H1 (cell line): ENCODE measurements around the gene MTNR1A. TPM values are rescaled to one million over a fixed set of nuclear protein-coding genes. Genes with fewer than 3 reads are reported as not detected.

ENCODE experiments used
- CTCF ChIA-PET: fragments of 300-600 bp; sonication (Branson Sonifier 250); formaldehyde crosslinking; loops from one replicate; lab custom pipeline; 2021; ENCODE audit not compliant: partially characterized antibody; lab: Charles Lee
- POLR2A ChIA-PET: fragments of 300-600 bp; sonication (Branson Sonifier 250); formaldehyde crosslinking; loops from one replicate; lab custom pipeline; 2021; ENCODE audit warnings: inconsistent platforms; ENCODE audit not compliant: partially characterized antibody; lab: Charles Lee
- DNase-seq, 2 experiments: peaks; one replicate each; pipeline versions ENCODE4 v3.0.0 to v3.0.0-alpha.2; 2010 to 2022; ENCODE audit warnings: low spot score in 2 of 2, low read depth in 1 of 2, mixed read lengths in 1 of 2
- FAIRE-seq: peaks from 2 replicates; lab custom pipeline; 2011; peaks lifted over from hg19 to GRCh38; lab: Jason Lieb, UNC
- H2AFZ ChIP-seq: 2 replicates; pipeline ENCODE4 v1.8.1; 2012; ENCODE audit warnings: low read length, inconsistent platforms
- H2AK5ac ChIP-seq: 2 replicates; pipeline ENCODE4 v1.6.1; 2013; ENCODE audit warnings: low read depth, low read length
- H2BK120ac ChIP-seq: replicated peaks from 2 replicates; pipeline ENCODE3; 2013; ENCODE audit warnings: low read depth, low read length, inconsistent platforms
- H2BK12ac ChIP-seq: 2 replicates; pipeline ENCODE4 v1.6.1; 2013; ENCODE audit warnings: low read depth, low read length
- H2BK15ac ChIP-seq: 2 replicates; pipeline ENCODE4 v1.6.1; 2013; ENCODE audit warnings: low read length
- H2BK20ac ChIP-seq: 2 replicates; pipeline ENCODE4 v1.6.1; 2013; ENCODE audit warnings: low read length
- H2BK5ac ChIP-seq: 2 replicates; pipeline ENCODE4 v1.6.1; 2013; ENCODE audit warnings: low read depth, low read length
- H3K14ac ChIP-seq: 2 replicates; pipeline ENCODE4 v1.6.1; 2013; ENCODE audit warnings: inconsistent platforms; ENCODE audit not compliant: insufficient read length
- H3K18ac ChIP-seq: 2 replicates; pipeline ENCODE4 v1.6.1; 2013; ENCODE audit warnings: low read length; ENCODE audit errors: extremely low read depth
- H3K23ac ChIP-seq: 2 replicates; pipeline ENCODE4 v1.6.1; 2013; ENCODE audit warnings: inconsistent platforms; ENCODE audit not compliant: insufficient read length
- H3K23me2 ChIP-seq: 2 replicates; pipeline ENCODE4 v1.6.1; 2013; ENCODE audit warnings: low read depth, low read length
- H3K27ac ChIP-seq: 2 replicates; pipeline ENCODE4 v1.6.1; 2011; ENCODE audit warnings: low read depth, low read length, inconsistent platforms
- H3K27me3 ChIP-seq, 4 experiments: replicated peaks in 1 of 4; 1 replicate in 1 of 4; 2 replicates in 3 of 4; pipeline versions ENCODE4 v1.6.1 to v1.8.1; 2011 to 2013; ENCODE audit warnings: low read length in 3 of 4, mild to moderate bottlenecking in 3 of 4, inconsistent platforms in 2 of 4, mixed read lengths in 2 of 4, moderate library complexity in 1 of 4; ENCODE audit not compliant: control insufficient read depth in 3 of 4, insufficient read depth in 3 of 4; ENCODE audit errors: extremely low read depth in 1 of 4
- H3K36me3 ChIP-seq, 4 experiments: 2 replicates each; pipeline versions ENCODE4 v1.6.1 to v1.8.1; 2011 to 2013; ENCODE audit warnings: mild to moderate bottlenecking in 4 of 4, low read length in 3 of 4, moderate library complexity in 2 of 4, control low read depth in 1 of 4, inconsistent platforms in 1 of 4; ENCODE audit not compliant: insufficient read depth in 4 of 4, control insufficient read depth in 2 of 4
- H3K4ac ChIP-seq: replicated peaks from 2 replicates; pipeline ENCODE3; 2013; ENCODE audit warnings: low read length, low read depth, mixed read lengths, inconsistent platforms; ENCODE audit not compliant: insufficient read length
- H3K4me1 ChIP-seq, 4 experiments: replicated peaks in 1 of 4; 1 replicate in 1 of 4; 2 replicates in 3 of 4; pipeline versions ENCODE4 v1.6.1 to v1.8.1; 2011 to 2013; ENCODE audit warnings: low read length in 3 of 4, inconsistent platforms in 2 of 4, mixed read lengths in 1 of 4; ENCODE audit not compliant: insufficient read depth in 4 of 4, control insufficient read depth in 3 of 4
- H3K4me2 ChIP-seq, 2 experiments: 2 replicates each; pipeline versions ENCODE4 v1.6.1 to v1.8.1; 2011 to 2013; ENCODE audit warnings: low read depth in 2 of 2, low read length in 2 of 2, control low read depth in 1 of 2, inconsistent platforms in 1 of 2, mild to moderate bottlenecking in 1 of 2; ENCODE audit not compliant: insufficient read depth in 1 of 2
- H3K4me3 ChIP-seq, 4 experiments: fragments of 200-600, 300-600 bp in 1 of 4; sonication (generic), shearing (Covaris generic), sonication (Bioruptor Twin) in 1 of 4; 2 replicates each; pipeline versions ENCODE4 v1.5.1 to v1.8.1; 2011 to 2016; ENCODE audit warnings: low read length in 4 of 4, low read depth in 3 of 4, control low read depth in 2 of 4, inconsistent platforms in 2 of 4, mild to moderate bottlenecking in 2 of 4, mixed read lengths in 1 of 4, moderate library complexity in 1 of 4; ENCODE audit not compliant: insufficient read depth in 2 of 4; ENCODE audit errors: extremely low read depth in 1 of 4
- H3K56ac ChIP-seq: replicated peaks from 2 replicates; pipeline ENCODE3; 2013; ENCODE audit warnings: low read depth, mild to moderate bottlenecking, mixed read lengths, low read length, inconsistent platforms; ENCODE audit not compliant: insufficient read length
- H3K79me1 ChIP-seq: 2 replicates; pipeline ENCODE4 v1.6.1; 2013; ENCODE audit warnings: low read depth, low read length, control low read depth
- H3K79me2 ChIP-seq, 2 experiments: 2 replicates each; pipeline versions ENCODE4 v1.6.1 to v1.8.1; 2012 to 2013; ENCODE audit warnings: low read length in 2 of 2, mild to moderate bottlenecking in 2 of 2, inconsistent platforms in 1 of 2; ENCODE audit not compliant: insufficient read depth in 2 of 2, control insufficient read depth in 1 of 2
- H3K9ac ChIP-seq, 4 experiments: replicated peaks in 1 of 4; 1 replicate in 1 of 4; 2 replicates in 3 of 4; pipeline versions ENCODE4 v1.6.1 to v1.8.1; 2011 to 2013; ENCODE audit warnings: low read depth in 3 of 4, low read length in 3 of 4, control low read depth in 2 of 4, mild to moderate bottlenecking in 2 of 4, moderate library complexity in 2 of 4, inconsistent platforms in 1 of 4; ENCODE audit errors: extremely low read depth in 1 of 4
- H3K9me3 ChIP-seq, 2 experiments: 2 replicates each; pipeline versions ENCODE4 v1.6.1 to v1.8.1; 2012 to 2013; ENCODE audit warnings: mild to moderate bottlenecking in 2 of 2, moderate library complexity in 2 of 2, control low read depth in 1 of 2, inconsistent platforms in 1 of 2, low read depth in 1 of 2, low read length in 1 of 2, mixed read lengths in 1 of 2; ENCODE audit not compliant: insufficient read depth in 2 of 2
- H4K20me1 ChIP-seq, 2 experiments: replicated peaks in 1 of 2; 2 replicates each; pipeline versions ENCODE3 to v1.8.1; 2011 to 2013; ENCODE audit warnings: inconsistent platforms in 2 of 2, low read length in 2 of 2, mild to moderate bottlenecking in 1 of 2; ENCODE audit not compliant: insufficient read depth in 2 of 2, control insufficient read depth in 1 of 2
- H4K5ac ChIP-seq: 2 replicates; pipeline ENCODE4 v1.6.1; 2013; ENCODE audit warnings: low read length, low read depth, mixed read lengths, inconsistent platforms; ENCODE audit not compliant: insufficient read length
- H4K8ac ChIP-seq: 2 replicates; pipeline ENCODE4 v1.8.0; 2013; ENCODE audit warnings: mild to moderate bottlenecking, moderate library complexity, low read length, inconsistent platforms; ENCODE audit not compliant: insufficient read depth; ENCODE audit errors: extremely low read depth
- H4K91ac ChIP-seq: replicated peaks from 2 replicates; pipeline ENCODE3; 2013; ENCODE audit warnings: low read length, mixed read lengths, inconsistent platforms; ENCODE audit not compliant: insufficient read length
- CBX8 ChIP-seq: fragments of 300-800, 300-1000 bp; sonication (generic); IDR thresholded peaks from 2 replicates; pipeline ENCODE4 v1.7.1; 2016; ENCODE audit warnings: low read depth, low read length, borderline replicate concordance
- KDM4A ChIP-seq: IDR thresholded peaks from one replicate; pipeline ENCODE4 v1.7.1; 2012; ENCODE audit warnings: low read depth, mild to moderate bottlenecking, moderate library complexity, low read length, inconsistent platforms; ENCODE audit not compliant: severe bottlenecking
- POLR2AphosphoS5 ChIP-seq: IDR thresholded peaks from 2 replicates; pipeline ENCODE4 v1.6.1; 2011; ENCODE audit warnings: low read depth, low read length
- TAF1 ChIP-seq: IDR thresholded peaks from 2 replicates; pipeline ENCODE4 v1.6.1; 2011; ENCODE audit warnings: mild to moderate bottlenecking, low read depth, low read length
- WGBS, 2 experiments: shearing (Covaris generic) in 1 of 2; methylation state at CpG; one replicate each; pipeline versions ENCODE4 v1.1.6 to v1.1.7; 2013 to 2015; ENCODE audit warnings: low lambda C conversion rate in 2 of 2, mixed read lengths in 2 of 2, inconsistent platforms in 1 of 2, low coverage in 1 of 2, missing lambda C conversion rate in 1 of 2; ENCODE audit not compliant: insufficient replicate concordance in 2 of 2, insufficient coverage in 1 of 2, insufficient read length in 1 of 2; ENCODE audit errors: extremely low coverage in 1 of 2, missing lambda C conversion rate in 1 of 2; 5-methylcytosine and 5-hydroxymethylcytosine counted together
- long read RNA-seq, 2 experiments: library from RNA in 1 of 2; library from capped mRNA in 1 of 2; stranded (forward); transcript quantifications; one replicate each; pipeline ENCODE4 v2.0.0, GENCODE V29; 2021; ENCODE audit warnings: inconsistent platforms in 1 of 2
- polyA minus RNA-seq, 3 experiments: library from RNA; depleted of rRNA, polyadenylated mRNA; stranded (reverse); fragments of >200 nt; gene quantifications; 1 replicate in 2 of 3; 2 replicates in 1 of 3; pipeline ENCODE4 v1.2.3, GENCODE V29; 2011
- polyA plus RNA-seq, 7 experiments: library from polyadenylated mRNA; depleted of rRNA in 3 of 7; stranded (reverse) in 5 of 7; unstranded in 2 of 7; fragments of >200 nt in 5 of 7; fragments of 200-250 nt in 2 of 7; gene quantifications; 1 replicate in 5 of 7; 2 replicates in 1 of 7; 4 replicates in 1 of 7; pipeline versions ENCODE4 v1.2.1 to v1.2.3, GENCODE V29; 2011 to 2013; ENCODE audit warnings: missing spikeins in 2 of 7, mixed read lengths in 2 of 7
- total RNA-seq: library from RNA; stranded (reverse); fragmentation: NEBNext Ultra II Directional; extraction: Animal tissue kit (Norgen Biotek cat#: 25700); gene quantifications from 2 replicates; pipeline ENCODE4 v1.2.1, GENCODE V29; 2021

Gene MTNR1A
- total RNA-seq (0.45 and 0.50 TPM in 2 replicates), polyA plus RNA-seq (2011; rRNA removed) (1.0 and 1.7 TPM in 2 replicates), polyA minus RNA-seq (2011; rRNA and poly(A)+ RNA removed) (4.6 and 5.9 TPM in 2 replicates)
- polyA plus RNA-seq (2011; cell fraction: cytosol; rRNA removed) = 1.1 TPM
- polyA plus RNA-seq (2011; cell fraction: nucleus; rRNA removed) = 2.4 TPM
- polyA plus RNA-seq (2012, experiment 1 of 2) = 0.46 to 0.94 TPM (median 0.46 TPM) in 3 of 4 replicates, not detected in the other
- not detected for polyA plus RNA-seq (2012, experiment 2 of 2)
- 0.73 TPM for polyA plus RNA-seq (2013, experiment 1 of 2)
- 0.64 TPM for polyA plus RNA-seq (2013, experiment 2 of 2)
- 2.1 TPM for polyA minus RNA-seq (2011; cell fraction: cytosol; rRNA and poly(A)+ RNA removed)
- 4.1 TPM for polyA minus RNA-seq (2011; cell fraction: nucleus; rRNA and poly(A)+ RNA removed)
- long read RNA-seq, experiment 1 = 0 reads
- long read RNA-seq, experiment 2 = 0 reads

- no peak within 1 kb of the TSS for H2BK12ac ChIP-seq
- H2BK20ac ChIP-seq = no peak within 1 kb of the TSS; the same call in 1 of the 2 replicates
- H3K27me3 ChIP-seq = peaks cover 0 to 10% (median 5%) of the 10 kb centered on the region in 4 experiments; a peak in 5 of 7 replicates
- peak within 1 kb of the TSS; percentile 64 to 74 (median 67) for H3K4me3 ChIP-seq
- H3K27ac ChIP-seq = no peak within 1 kb of the TSS
- ChIA-PET POLR2A (interaction anchor here (0.6 to 0.9 kb wide), 3 partner anchors 35 to 279 kb away, joined by 3 to 5 read pairs (median 3); no protein-coding TSS in a partner anchor), CTCF (interaction anchor here (0.6 to 3.0 kb wide), 23 partner anchors 10 to 1519 kb away, joined by 3 to 28 read pairs (median 4); no protein-coding TSS in a partner anchor)
- H4K8ac ChIP-seq = peak within 1 kb of the TSS; percentile 31; the same call in 1 of the 2 replicates
- no peak within 1 kb of the TSS for H2BK15ac ChIP-seq
- DNase-seq (peak in 1 of 2 experiments; percentile 83), FAIRE-seq (no peak)
- H3K4ac ChIP-seq = peak within 1 kb of the TSS; percentile 46
- peaks cover 0 to 5% (median 0%) of the 10 kb centered on the region in 4 experiments; a peak in 2 of 7 replicates for H3K4me1 ChIP-seq
- peak within 1 kb of the TSS in 3 of 4 experiments; percentile 42 to 68 (median 48); a peak in 3 of 7 replicates for H3K9ac ChIP-seq
- no peak within 1 kb of the TSS for H4K91ac ChIP-seq
- no peak within 1 kb of the TSS for H2BK5ac ChIP-seq
- H4K5ac ChIP-seq = no peak within 1 kb of the TSS
- no peaks in the 10 kb centered on the region for H3K79me2 ChIP-seq
- H3K14ac ChIP-seq = no peak within 1 kb of the TSS
- H2BK120ac ChIP-seq = no peak within 1 kb of the TSS
- H3K4me2 ChIP-seq = peak within 1 kb of the TSS; percentile 75 to 96
- H3K56ac ChIP-seq = no peak within 1 kb of the TSS
- H3K9me3 ChIP-seq = no peaks in the 10 kb centered on the region
- H3K23me2 ChIP-seq = peaks cover 7% of the 10 kb centered on the region; the same call in 1 of the 2 replicates
- H3K36me3 ChIP-seq = no peaks in the 10 kb centered on the region
- H2AK5ac ChIP-seq = no peak within 1 kb of the TSS
- H2AFZ ChIP-seq = peak within 1 kb of the TSS; percentile 85
- H4K20me1 ChIP-seq = no peaks in the 10 kb centered on the region
- no peak within 1 kb of the TSS for H3K23ac ChIP-seq
- no peak within 1 kb of the TSS for H3K18ac ChIP-seq
- no peaks in the 10 kb centered on the region for H3K79me1 ChIP-seq
- WGBS, 2 experiments = 4% methylated on average over 66 of the region's 91 CpGs; no CpG with 5 or more reads in 1 of the 2 experiments
- TF ChIP-seq POLR2AphosphoS5 = no peak
- TF ChIP-seq TAF1 = no peak
- no peak for TF ChIP-seq CBX8
- TF ChIP-seq KDM4A = peak; percentile 98
Measured at GRCh38 chr4:186554914-186555827, at the start of gene MTNR1A. TSS of gene MTNR1A (minus strand) at chr4:186555567. CDS start at chr4:186555365, 202 bp downstream.
